GM19467 (cell line): Measurements from ENCODE around the gene CATSPERZ.

Source experiments
- ATAC-seq: cut with Tn5 transposase; IDR thresholded peaks from one replicate; pipeline ENCODE4 v1.9.1; 2021; ENCODE audit warnings: mild to moderate bottlenecking, moderate library complexity; ENCODE audit not compliant: unreplicated experiment

CATSPERZ gene

GRCh38 chr11:64284048-64284961 lies 15.9 kb upstream of the CATSPERZ start, which contains the start of gene BAD:
Gene BAD, minus strand, starts transcription at chr11:64284665. Its CDS starts 297 bp downstream, at chr11:64284368.
- peak; percentile 61 for ATAC-seq

DNA sequence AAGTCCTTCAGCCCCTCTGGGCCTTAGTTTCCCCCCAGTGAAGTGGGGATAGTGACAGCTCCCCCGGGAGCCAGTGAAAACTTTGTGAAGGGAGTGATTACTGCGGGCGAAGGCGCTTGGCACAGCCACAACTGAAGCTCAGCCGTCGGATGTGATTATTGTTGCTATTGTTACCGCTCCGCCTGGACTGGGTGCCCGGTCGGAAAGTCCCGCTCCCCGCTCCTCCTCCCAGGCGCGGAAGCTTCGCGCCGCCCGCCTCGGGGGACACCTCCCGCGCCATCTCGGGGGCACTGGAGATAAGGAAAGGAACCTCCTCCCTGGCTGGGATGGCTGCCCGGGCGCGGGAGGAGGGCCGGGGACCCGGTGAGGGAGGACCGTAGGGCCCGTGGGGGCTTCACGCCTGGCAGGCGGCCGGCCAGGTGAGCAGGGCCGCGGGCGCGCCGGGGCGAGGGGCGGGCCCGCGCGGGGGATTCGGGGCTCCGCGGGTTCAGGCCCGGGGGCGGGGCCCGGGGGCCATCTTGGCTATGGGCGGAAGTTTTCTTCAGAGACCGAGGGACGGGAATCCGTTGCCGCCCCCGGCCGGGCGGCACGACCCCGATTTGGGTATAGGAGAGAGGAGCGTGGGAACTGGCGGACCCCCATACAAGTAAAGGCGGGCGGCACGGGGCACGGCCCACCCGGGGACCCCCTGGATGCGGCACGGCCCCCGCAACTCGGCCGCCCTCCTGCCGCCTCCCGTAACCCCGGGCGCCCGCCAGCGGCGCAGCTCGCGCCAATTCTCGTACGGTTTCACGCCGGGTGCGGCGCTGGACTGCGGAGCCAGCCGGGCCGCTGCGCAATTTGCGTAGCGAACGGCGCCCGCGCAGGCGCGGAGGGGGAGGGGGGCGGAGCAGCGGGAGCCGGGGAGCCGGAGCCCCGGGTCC lies 14.9 kb upstream of the CATSPERZ start, which contains the start of gene GPR137:
TSS of gene GPR137 (plus strand) at position 887 of the 923 bp plus-strand sequence. CDS start 677 bp downstream, outside the sequence.
- ATAC-seq = peak; percentile 47

- ATAC-seq = no peak
Measured at GRCh38 chr11:64285885-64286800, 14.0 kb upstream of the CATSPERZ start.

DNA sequence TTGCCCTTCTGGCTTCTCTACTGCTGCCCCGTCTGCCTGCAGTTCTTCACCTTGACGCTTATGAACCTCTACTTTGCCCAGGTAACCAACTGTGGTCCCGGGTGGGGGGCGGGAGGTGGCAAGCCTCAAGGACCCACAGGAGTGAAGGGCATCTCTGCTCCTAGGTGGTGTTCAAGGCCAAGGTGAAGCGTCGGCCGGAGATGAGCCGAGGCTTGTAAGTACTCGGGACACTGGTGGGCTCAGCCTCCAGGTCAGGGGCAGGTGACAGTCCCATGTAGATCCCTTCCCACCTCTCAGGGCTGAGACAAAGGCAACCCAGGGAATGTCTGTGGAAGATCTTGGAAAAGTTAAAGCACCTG lies 13.4 kb upstream of the CATSPERZ start:
- ATAC-seq = no peak

DNA sequence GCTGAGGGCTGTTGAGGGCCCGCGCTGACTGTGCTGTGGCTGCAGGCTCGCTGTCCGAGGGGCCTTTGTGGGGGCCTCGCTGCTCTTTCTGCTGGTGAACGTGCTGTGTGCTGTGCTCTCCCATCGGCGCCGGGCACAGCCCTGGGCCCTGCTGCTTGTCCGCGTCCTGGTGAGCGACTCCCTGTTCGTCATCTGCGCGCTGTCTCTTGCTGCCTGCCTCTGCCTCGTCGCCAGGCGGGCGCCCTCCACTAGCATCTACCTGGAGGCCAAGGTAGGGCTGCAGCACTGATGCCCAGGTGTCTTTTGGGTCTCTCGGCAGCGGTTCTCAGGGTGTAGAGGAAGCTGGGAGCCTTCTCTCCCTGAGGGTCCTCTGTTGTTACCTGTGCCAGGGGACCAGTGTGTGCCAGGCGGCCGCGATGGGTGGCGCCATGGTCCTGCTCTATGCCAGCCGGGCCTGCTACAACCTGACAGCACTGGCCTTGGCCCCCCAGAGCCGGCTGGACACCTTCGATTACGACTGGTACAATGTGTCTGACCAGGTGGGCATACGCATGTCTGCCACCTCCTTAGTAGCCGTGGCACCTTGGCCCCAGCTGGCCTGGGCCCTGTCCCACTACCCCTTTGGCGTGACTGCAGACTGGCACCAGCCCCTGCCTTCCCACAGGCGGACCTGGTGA lies 12.3 kb upstream of the CATSPERZ start:
- no peak for ATAC-seq

GRCh38 chr11:64288353-64288750 lies 11.8 kb upstream of the CATSPERZ start:
- no peak for ATAC-seq

GRCh38 chr11:64289002-64289564 lies 11.1 kb upstream of the CATSPERZ start:
- ATAC-seq = no peak

- no peak for ATAC-seq
Measured at GRCh38 chr11:64290352-64291261, 9.6 kb upstream of the CATSPERZ start.

GRCh38 chr11:64291262-64291751 lies 8.9 kb upstream of the CATSPERZ start, which contains the start of gene KCNK4:
Gene KCNK4, plus strand, starts transcription at chr11:64291302. Its CDS starts 1,717 bp downstream, at chr11:64293019.
- ATAC-seq = no peak

DNA sequence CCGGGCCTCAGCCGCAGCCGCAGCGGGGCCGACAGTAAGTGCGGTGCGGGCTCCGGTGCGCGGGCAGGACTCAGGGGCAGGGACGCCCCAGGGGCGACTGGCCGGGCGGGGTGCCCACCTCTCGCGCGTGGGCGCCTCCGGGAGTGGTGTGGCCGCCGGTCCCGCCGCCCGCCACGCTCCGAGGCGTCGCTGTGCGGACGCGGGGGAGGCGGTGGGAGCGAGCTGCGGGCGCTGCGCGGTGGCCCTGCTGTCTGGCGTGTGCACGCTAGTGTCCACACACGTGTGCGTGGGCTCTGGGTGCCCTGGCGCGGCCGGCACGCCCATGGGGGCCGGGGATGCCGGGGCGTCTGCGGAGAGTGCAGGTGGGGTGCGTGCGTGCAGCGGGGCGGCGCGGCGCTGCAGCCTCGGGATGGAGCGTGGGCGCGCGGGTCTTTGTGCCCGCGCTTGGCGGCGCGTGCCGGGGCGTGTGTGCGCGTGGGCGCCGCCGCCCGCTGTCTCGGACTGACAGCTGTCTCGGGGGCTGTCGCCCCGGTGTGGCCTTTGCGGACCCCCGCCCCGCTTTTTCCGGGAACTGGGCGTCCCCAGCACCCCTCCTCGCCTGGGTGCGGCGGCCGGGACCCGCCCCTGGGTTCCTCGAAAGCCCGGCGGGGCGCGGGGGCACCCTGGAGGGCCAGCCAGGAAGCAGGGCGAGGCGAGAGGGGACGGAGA lies 8.3 kb upstream of the CATSPERZ start:
- ATAC-seq = no peak

DNA sequence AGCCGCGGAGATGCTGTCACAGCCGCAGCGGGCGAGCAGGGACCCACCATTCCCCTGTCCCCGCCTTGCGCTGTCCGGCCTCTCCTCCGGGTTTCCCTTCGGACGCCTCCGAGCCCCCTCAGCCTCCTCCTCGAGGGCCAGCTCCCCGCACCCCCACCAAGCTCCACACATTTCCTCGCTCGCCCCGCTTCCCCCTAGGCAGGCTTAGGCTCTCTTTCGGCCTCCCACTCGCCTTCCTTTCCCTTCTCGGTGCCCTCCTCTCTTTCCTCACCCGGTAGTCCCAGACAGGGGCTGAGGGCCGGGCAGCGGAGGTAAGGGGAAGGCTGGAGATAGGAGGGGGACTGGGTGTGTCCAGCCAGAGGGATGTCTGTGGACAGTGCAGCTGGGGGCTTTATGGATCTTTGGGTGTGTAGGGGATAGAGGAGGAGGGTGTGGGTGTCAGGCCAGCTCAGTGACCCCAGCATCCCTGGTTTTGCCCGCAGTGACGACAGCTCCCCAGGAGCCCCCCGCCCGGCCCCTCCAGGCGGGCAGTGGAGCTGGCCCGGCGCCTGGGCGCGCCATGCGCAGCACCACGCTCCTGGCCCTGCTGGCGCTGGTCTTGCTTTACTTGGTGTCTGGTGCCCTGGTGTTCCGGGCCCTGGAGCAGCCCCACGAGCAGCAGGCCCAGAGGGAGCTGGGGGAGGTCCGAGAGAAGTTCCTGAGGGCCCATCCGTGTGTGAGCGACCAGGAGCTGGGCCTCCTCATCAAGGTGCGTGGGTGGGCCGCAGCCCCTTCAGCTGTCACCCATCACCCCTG lies 7.5 kb upstream of the CATSPERZ start:
- no peak for ATAC-seq

DNA sequence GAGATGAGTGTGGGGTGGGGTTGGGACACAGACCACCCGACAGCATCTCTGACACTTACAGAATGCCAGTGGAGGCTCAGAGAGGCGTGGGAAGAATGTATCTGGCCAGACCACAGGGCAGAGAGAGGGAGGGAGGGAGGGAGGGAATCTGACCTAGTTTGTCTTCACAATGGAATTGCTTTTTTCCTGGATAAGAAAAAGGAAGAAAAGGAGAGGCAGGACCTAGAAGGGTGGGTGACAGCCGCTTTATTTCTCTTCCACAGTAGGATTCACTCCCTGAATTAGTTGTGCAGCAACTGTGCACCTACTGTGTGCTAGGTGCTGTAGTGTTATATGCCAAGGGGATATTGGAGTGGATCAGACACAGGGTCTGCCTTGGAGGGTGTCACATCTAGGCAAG lies 5.4 kb upstream of the CATSPERZ start:
- no peak for ATAC-seq

DNA sequence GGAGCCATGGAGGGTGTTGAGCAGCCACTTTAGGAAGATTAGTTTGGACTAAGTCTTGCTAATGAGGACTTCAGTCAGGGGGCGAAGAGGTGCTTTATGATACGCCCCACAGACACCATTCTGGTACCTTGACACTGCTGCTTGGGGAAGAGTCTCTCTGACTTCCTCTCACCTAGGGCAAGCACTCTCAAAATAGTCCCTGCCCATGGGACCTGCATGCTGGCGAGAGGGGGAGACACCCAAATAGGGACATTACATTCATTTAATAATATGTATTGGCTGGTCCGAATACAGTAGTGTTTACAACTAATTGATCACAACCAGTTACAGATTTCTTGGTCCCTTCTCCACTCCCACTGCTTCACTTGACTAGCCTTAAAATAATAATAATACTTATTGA lies 4.4 kb upstream of the CATSPERZ start:
- ATAC-seq = no peak

DNA sequence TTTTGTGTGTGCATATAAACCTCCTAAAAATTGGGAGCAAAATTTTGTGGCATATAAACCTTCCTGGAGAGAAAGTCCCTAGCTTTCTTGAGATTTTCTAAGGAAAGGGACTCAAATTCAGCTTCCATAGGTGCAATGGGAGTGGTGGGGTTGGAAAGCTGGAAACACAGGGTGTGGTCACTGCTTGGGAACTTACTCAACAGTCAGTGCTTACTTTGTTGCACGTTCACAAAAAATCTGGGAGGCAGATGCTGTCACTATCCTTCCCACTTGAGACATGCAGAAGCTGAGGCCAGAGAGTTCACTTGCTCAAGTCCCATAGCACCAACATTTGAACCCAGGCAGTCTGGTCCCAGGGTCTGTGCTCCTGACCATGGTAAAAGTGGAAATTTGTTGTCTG lies 3.9 kb upstream of the CATSPERZ start:
- ATAC-seq = no peak

DNA sequence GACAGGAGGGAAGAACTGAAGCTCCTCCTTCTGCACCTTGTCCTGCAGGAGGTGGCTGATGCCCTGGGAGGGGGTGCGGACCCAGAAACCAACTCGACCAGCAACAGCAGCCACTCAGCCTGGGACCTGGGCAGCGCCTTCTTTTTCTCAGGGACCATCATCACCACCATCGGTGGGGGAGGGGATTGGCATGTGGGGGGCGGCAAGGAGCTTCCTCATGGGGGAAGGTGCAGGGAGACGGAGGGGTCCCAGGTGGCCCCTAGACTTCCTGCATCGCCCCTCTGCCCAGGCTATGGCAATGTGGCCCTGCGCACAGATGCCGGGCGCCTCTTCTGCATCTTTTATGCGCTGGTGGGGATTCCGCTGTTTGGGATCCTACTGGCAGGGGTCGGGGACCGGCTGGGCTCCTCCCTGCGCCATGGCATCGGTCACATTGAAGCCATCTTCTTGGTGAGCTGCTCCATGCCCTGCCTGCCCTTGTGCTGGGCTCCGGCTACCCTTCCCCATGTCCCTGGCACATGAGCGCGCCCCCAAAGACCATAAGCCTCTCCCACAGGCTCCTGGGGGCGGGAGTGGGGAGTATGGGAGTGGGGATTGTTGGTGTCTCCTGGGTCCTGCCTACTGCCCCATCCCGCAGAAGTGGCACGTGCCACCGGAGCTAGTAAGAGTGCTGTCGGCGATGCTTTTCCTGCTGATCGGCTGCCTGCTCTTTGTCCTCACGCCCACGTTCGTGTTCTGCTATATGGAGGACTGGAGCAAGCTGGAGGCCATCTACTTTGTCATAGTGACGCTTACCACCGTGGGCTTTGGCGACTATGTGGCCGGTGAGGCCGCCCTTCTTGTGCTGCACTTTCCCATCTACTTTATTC lies 3.1 kb upstream of the CATSPERZ start:
- no peak for ATAC-seq
